Common myeloid progenitor, CD34-positive (primary cell): Measurements from ENCODE around the gene MEP1B.

ENCODE experiments used
- CTCF ChIA-PET: fragments of 350-600 bp; sonication (Branson Sonifier 250); formaldehyde crosslinking; loops from one replicate; lab custom pipeline; 2021; ENCODE audit warnings: antibody characterized with exemption; lab: Charles Lee
- POLR2A ChIA-PET: fragments of 350-600 bp; sonication (Branson Sonifier 250); formaldehyde crosslinking; loops from one replicate; lab custom pipeline; 2021; ENCODE audit warnings: antibody characterized with exemption; lab: Charles Lee
- DNase-seq, 3 donors: peaks; one replicate each; pipeline versions ENCODE4 v3.0.0 to v3.0.0-alpha.2; 2013
- H3K27ac ChIP-seq, 2 experiments: 1 replicate in 1 of 2; 2 replicates in 1 of 2; pipeline ENCODE4 v1.7.0; 2013; ENCODE audit warnings: inconsistent platforms in 2 of 2, low read length in 2 of 2, mild to moderate bottlenecking in 2 of 2, low read depth in 1 of 2, moderate library complexity in 1 of 2; ENCODE audit not compliant: severe bottlenecking in 2 of 2, insufficient read depth in 1 of 2, poor library complexity in 1 of 2
- H3K27me3 ChIP-seq, 5 experiments: replicated peaks in 2 of 5; 1 replicate in 3 of 5; 2 replicates in 2 of 5; pipeline versions ENCODE4 v1.6.1 to v1.7.0; 2013; ENCODE audit warnings: low read length in 4 of 5, mild to moderate bottlenecking in 2 of 5, moderate library complexity in 2 of 5, inconsistent platforms in 1 of 5; ENCODE audit not compliant: insufficient read depth in 5 of 5, control insufficient read depth in 4 of 5
- H3K36me3 ChIP-seq, 4 experiments: 1 replicate in 2 of 4; 2 replicates in 2 of 4; pipeline versions ENCODE4 v1.6.1 to v1.7.0; 2013; ENCODE audit warnings: low read length in 3 of 4, control low read depth in 1 of 4, mild to moderate bottlenecking in 1 of 4; ENCODE audit not compliant: control insufficient read depth in 4 of 4, insufficient read depth in 4 of 4
- H3K4me1 ChIP-seq, 4 experiments: 1 replicate in 3 of 4; 2 replicates in 1 of 4; pipeline versions ENCODE4 v1.6.1 to v1.7.1; 2013; ENCODE audit warnings: low read length in 3 of 4, mild to moderate bottlenecking in 3 of 4, control low read depth in 1 of 4, inconsistent platforms in 1 of 4, moderate library complexity in 1 of 4; ENCODE audit not compliant: control insufficient read depth in 4 of 4, insufficient read depth in 4 of 4; ENCODE audit errors: control extremely low read depth in 1 of 4
- H3K4me3 ChIP-seq, 7 experiments: 1 replicate in 4 of 7; 2 replicates in 3 of 7; pipeline versions ENCODE4 v1.5.1 to v1.7.0; 2013; ENCODE audit warnings: mild to moderate bottlenecking in 7 of 7, low read length in 6 of 7, moderate library complexity in 6 of 7, inconsistent platforms in 2 of 7, low read depth in 2 of 7, control low read depth in 1 of 7; ENCODE audit not compliant: insufficient read depth in 4 of 7, control insufficient read depth in 1 of 7; ENCODE audit errors: extremely low read depth in 1 of 7
- H3K9me3 ChIP-seq, 5 experiments: 1 replicate in 4 of 5; 2 replicates in 1 of 5; pipeline versions ENCODE4 v1.6.1 to v1.7.1; 2013; ENCODE audit warnings: low read length in 4 of 5, mild to moderate bottlenecking in 2 of 5, inconsistent platforms in 1 of 5, low read depth in 1 of 5, moderate library complexity in 1 of 5; ENCODE audit not compliant: control insufficient read depth in 4 of 5, insufficient read depth in 2 of 5; ENCODE audit errors: control extremely low read depth in 1 of 5
- WGBS: methylation state at CpG from one replicate; pipeline ENCODE4 v1.1.5; 2013; ENCODE audit not compliant: insufficient coverage; 5-methylcytosine and 5-hydroxymethylcytosine counted together

MEP1B gene

GRCh38 chr18:32238635-32239268, 48.9 kb downstream of the MEP1B start:
- H3K4me3 ChIP-seq, result no peak overlapping the region
- H3K27me3 ChIP-seq, result peaks cover 0 to 2% (median 0%) of the 10 kb centered on the region in 5 experiments
- H3K9me3 ChIP-seq, result peaks cover 0 to 6% (median 2%) of the 10 kb centered on the region in 5 experiments
- H3K4me1 ChIP-seq, result no peaks in the 10 kb centered on the region
- no peak overlapping the region for H3K27ac ChIP-seq
- 100% methylated on average over 4 of the region's 5 CpGs for WGBS
- H3K36me3 ChIP-seq, result no peaks in the 10 kb centered on the region
- no peak for DNase-seq
- ChIA-PET POLR2A (no interaction called here), CTCF (no interaction called here)

- Histone ChIP-seq H3K27me3 (peaks cover 0 to 2% (median 0%) of the 10 kb centered on the region in 5 experiments), H3K9me3 (peaks cover 0 to 4% (median 0%) of the 10 kb centered on the region in 5 experiments), H3K27ac (no peak overlapping the region), H3K4me3 (no peak overlapping the region), H3K36me3 (no peaks in the 10 kb centered on the region), H3K4me1 (no peaks in the 10 kb centered on the region)
- WGBS, result 100% methylated on average over 2 of the region's 2 CpGs
- POLR2A ChIA-PET, result no interaction called here
- CTCF ChIA-PET, result interaction anchor here (1.8 kb wide), 1 partner anchor 47 kb away, joined by 4 read pairs; no protein-coding TSS in a partner anchor
- no peak for DNase-seq
Observed at GRCh38 chr18:32242395-32242794, 52.6 kb downstream of the MEP1B start.

DNA sequence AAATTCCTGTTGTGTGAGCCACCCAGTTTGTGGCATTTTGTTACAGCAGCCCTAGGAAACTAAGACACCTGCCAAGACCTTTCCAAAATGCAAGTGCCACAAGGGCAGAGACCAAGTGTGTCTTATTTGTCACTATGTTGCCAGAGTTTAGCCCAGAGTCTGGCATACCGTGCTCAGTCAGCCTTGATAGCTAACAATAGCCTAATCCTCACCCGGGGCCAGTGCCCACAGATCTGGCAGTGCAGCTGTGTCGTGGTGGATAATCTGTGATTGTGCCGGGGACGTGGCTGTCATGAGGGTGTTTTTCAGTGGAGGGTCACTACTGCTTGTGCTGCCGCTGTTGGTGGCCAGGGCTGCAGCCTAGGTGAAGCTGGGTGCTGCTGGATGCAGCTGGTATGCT, 53.5 kb downstream of the MEP1B start:
- Histone ChIP-seq H3K9me3 (peaks cover 0 to 4% (median 0%) of the 10 kb centered on the region in 5 experiments), H3K27me3 (peaks cover 0 to 2% (median 0%) of the 10 kb centered on the region in 5 experiments), H3K4me3 (no peak overlapping the region), H3K36me3 (no peaks in the 10 kb centered on the region), H3K4me1 (no peaks in the 10 kb centered on the region), H3K27ac (no peak overlapping the region)
- POLR2A ChIA-PET, result no interaction called here
- CTCF ChIA-PET, result interaction anchor here (1.0 kb wide), 1 partner anchor 9 kb away, joined by 4 read pairs; no protein-coding TSS in a partner anchor
- no peak for DNase-seq
- 100% methylated on average over 6 of the region's 6 CpGs for WGBS

- POLR2A ChIA-PET, result no interaction called here
- no peak overlapping the region for H3K27ac ChIP-seq
- WGBS, result 100% methylated on average over 5 of the region's 5 CpGs
- DNase-seq, result no peak
- H3K27me3 ChIP-seq, result peaks cover 0 to 2% (median 0%) of the 10 kb centered on the region in 5 experiments
- H3K4me3 ChIP-seq, result no peak overlapping the region
- H3K36me3 ChIP-seq, result no peaks in the 10 kb centered on the region
- CTCF ChIA-PET, result interaction anchor here (0.6 kb wide), 1 partner anchor 27 kb away, joined by 3 read pairs; no protein-coding TSS in a partner anchor
- H3K4me1 ChIP-seq, result no peaks in the 10 kb centered on the region
- peaks cover 0 to 4% (median 0%) of the 10 kb centered on the region in 5 experiments for H3K9me3 ChIP-seq
Observed at GRCh38 chr18:32244881-32245280, 55.0 kb downstream of the MEP1B start.

DNA sequence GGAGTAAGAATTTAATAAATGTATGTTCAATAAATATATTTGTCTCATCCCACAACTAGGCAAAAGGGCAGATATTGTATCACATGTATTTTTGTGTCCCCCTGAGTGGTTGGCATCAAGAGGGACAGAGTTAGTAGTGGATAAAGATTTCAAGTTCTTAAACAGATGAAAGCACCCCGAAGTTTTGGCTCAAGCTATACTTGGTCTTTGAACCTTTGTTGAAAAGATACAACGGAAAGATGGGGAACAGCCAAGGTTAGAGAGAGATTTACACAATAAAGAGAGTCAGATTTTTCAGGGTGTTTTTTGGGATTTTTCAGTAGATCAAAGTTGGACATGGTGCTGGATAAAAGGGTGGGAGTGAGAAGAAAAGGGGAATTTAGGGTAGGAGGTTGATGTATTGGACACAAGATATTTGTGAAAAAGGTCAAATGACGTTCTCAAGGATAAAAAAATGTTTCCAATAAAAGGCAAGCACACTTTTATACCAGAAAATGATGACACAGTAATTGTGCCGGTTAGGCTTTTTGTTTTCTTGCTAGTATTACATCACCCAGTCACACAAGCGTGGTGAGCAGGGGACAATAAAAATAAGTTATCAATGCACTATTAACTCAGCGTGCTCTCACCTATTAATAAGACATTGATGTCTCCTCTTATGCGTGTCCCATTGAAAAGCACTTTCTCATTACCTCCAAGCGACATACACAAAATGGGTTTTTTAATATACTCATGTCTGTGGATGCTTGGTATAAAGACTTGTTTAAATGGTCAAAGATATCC, 59.5 kb downstream of the MEP1B start:
- Histone ChIP-seq H3K27me3 (no peaks in the 10 kb centered on the region), H3K4me3 (no peak overlapping the region), H3K27ac (no peak overlapping the region), H3K36me3 (no peaks in the 10 kb centered on the region), H3K9me3 (no peaks in the 10 kb centered on the region), H3K4me1 (peaks cover 8 to 20% (median 14%) of the 10 kb centered on the region in 4 experiments)
- ChIA-PET CTCF (no interaction called here), POLR2A (no interaction called here)
- 78% methylated on average over 4 of the region's 8 CpGs for WGBS
- no peak for DNase-seq

DNA sequence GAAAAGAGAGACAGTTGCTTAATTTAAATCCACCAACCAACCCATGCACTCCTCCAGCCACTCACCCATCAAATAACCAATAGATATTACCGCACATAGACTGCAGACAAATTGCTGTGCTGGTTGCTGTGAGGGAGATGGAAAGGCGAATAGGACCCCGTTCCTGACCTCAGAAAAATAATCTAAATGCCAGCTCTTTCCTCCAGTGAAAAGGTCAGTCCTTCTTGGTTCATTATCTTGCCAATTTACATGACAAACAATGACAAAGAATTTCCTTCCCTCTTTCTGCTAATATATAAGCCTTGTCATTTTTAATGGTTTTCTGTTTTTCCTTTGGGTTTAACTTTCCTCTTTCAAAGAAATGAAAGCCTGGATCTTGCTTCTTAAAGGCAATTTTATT, 61.6 kb downstream of the MEP1B start:
- CTCF ChIA-PET, result interaction anchor here (0.9 to 2.4 kb wide), 5 partner anchors 8 to 300 kb away, joined by 3 to 6 read pairs (median 4); partner anchors contain the start of gene GAREM1
- WGBS, result no CpG with 5 or more reads among the region's 3 CpGs

More for the DNA sequence above, 61.6 kb downstream of the MEP1B start:
- Histone ChIP-seq H3K36me3 (no peaks in the 10 kb centered on the region), H3K27me3 (no peaks in the 10 kb centered on the region), H3K4me3 (peak overlapping the region in 1 of 7 experiments; percentile 7), H3K27ac (no peak overlapping the region), H3K9me3 (no peaks in the 10 kb centered on the region), H3K4me1 (peaks cover 8 to 40% (median 20%) of the 10 kb centered on the region in 4 experiments)
- POLR2A ChIA-PET, result no interaction called here
- peak; percentile 32 to 77 (median 60) for DNase-seq
